Astrocyte (in vitro differentiated cells and primary cell): ENCODE measurements around the gene STMN3. TPM values are rescaled to one million over a fixed set of nuclear protein-coding genes. Genes with fewer than 3 reads are reported as not detected.

ENCODE experiments used
- DNase-seq: peaks from one replicate; pipeline ENCODE4 v3.0.0-alpha.2; 2010; ENCODE audit warnings: low read depth
- FAIRE-seq: peaks from 2 replicates; lab custom pipeline; 2011; peaks lifted over from hg19 to GRCh38; lab: Jason Lieb, UNC
- H2AFZ ChIP-seq: 2 replicates; pipeline ENCODE4 v1.6.0; 2012; ENCODE audit warnings: low read depth, low read length, inconsistent platforms
- H3K27ac ChIP-seq: 2 replicates; pipeline ENCODE4 v1.5.1; 2011; ENCODE audit warnings: low read depth, low read length, inconsistent platforms
- H3K27me3 ChIP-seq: 2 replicates; pipeline ENCODE4 v1.6.0; 2011; ENCODE audit warnings: low read length, inconsistent platforms; ENCODE audit not compliant: insufficient read depth
- H3K36me3 ChIP-seq: 2 replicates; pipeline ENCODE4 v1.5.1; 2011; ENCODE audit warnings: low read length, inconsistent platforms; ENCODE audit not compliant: insufficient read depth
- H3K4me1 ChIP-seq: 2 replicates; pipeline ENCODE4 v1.5.1; 2011; ENCODE audit warnings: low read length, inconsistent platforms; ENCODE audit not compliant: insufficient read depth
- H3K4me2 ChIP-seq: 2 replicates; pipeline ENCODE4 v1.6.0; 2012; ENCODE audit warnings: low read length, inconsistent platforms
- H3K4me3 ChIP-seq: 2 replicates; pipeline ENCODE4 v1.5.1; 2011; ENCODE audit warnings: low read depth, mild to moderate bottlenecking, low read length, inconsistent platforms; ENCODE audit not compliant: insufficient read depth
- H3K79me2 ChIP-seq: 2 replicates; pipeline ENCODE4 v1.6.0; 2012; ENCODE audit warnings: mild to moderate bottlenecking, low read length, inconsistent platforms; ENCODE audit not compliant: insufficient read depth
- H3K9ac ChIP-seq: 2 replicates; pipeline ENCODE4 v1.6.0; 2012; ENCODE audit warnings: mild to moderate bottlenecking, low read length, inconsistent platforms
- H3K9me3 ChIP-seq: 2 replicates; pipeline ENCODE4 v1.5.1; 2012; ENCODE audit warnings: low read depth, mild to moderate bottlenecking, low read length, inconsistent platforms; ENCODE audit not compliant: insufficient read depth
- H4K20me1 ChIP-seq: 2 replicates; pipeline ENCODE4 v1.6.0; 2012; ENCODE audit warnings: low read length, inconsistent platforms; ENCODE audit not compliant: insufficient read depth
- H3K27ac Mint-ChIP-seq: one replicate; pipeline ENCODE4 v1.8.0; 2021; ENCODE audit warnings: mild to moderate bottlenecking, mixed read lengths; ENCODE audit not compliant: unreplicated experiment
- H3K27me3 Mint-ChIP-seq: one replicate; pipeline ENCODE4 v1.8.0; 2021; ENCODE audit warnings: low read depth, mixed read lengths; ENCODE audit not compliant: unreplicated experiment
- H3K36me3 Mint-ChIP-seq: one replicate; pipeline ENCODE4 v1.8.0; 2021; ENCODE audit warnings: low read depth, mixed read lengths; ENCODE audit not compliant: unreplicated experiment
- H3K4me1 Mint-ChIP-seq: one replicate; pipeline ENCODE4 v1.8.0; 2021; ENCODE audit warnings: low read depth, mixed read lengths; ENCODE audit not compliant: unreplicated experiment
- H3K4me3 Mint-ChIP-seq: one replicate; pipeline ENCODE4 v1.8.0; 2021; ENCODE audit warnings: mild to moderate bottlenecking, moderate library complexity, mixed read lengths; ENCODE audit not compliant: unreplicated experiment
- H3K9me3 Mint-ChIP-seq: one replicate; pipeline ENCODE4 v1.8.0; 2021; ENCODE audit warnings: mild to moderate bottlenecking, mixed read lengths; ENCODE audit not compliant: unreplicated experiment
- CTCF ChIP-seq: IDR thresholded peaks from 2 replicates; pipeline ENCODE4 v1.5.1; 2011; ENCODE audit warnings: low read depth, mild to moderate bottlenecking, inconsistent platforms, low read length, moderate library complexity; ENCODE audit not compliant: insufficient read depth
- EZH2 ChIP-seq: IDR thresholded peaks from 2 replicates; pipeline ENCODE4 v1.6.1; 2012; ENCODE audit warnings: mild to moderate bottlenecking, low read length, inconsistent platforms; ENCODE audit not compliant: insufficient read depth
- total RNA-seq: library from RNA; stranded (reverse); gene quantifications from 2 replicates; pipeline ENCODE4 v1.2.1, GENCODE V29; 2021

The STMN3 gene
- total RNA-seq, 1 donor from 2014 or later = 30.7 TPM

GRCh38 chr20:63701329-63702035, 48.3 kb upstream of the STMN3 start:
- Mint-ChIP-seq H3K27me3 (no peaks in the 10 kb centered on the region), H3K4me1 (peaks cover 9% of the 10 kb centered on the region)
- no peak for FAIRE-seq

GRCh38 chr20:63701051-63701328, 47.8 kb upstream of the STMN3 start:
- Mint-ChIP-seq H3K36me3 (peaks cover 8% of the 10 kb centered on the region), H3K27me3 (no peaks in the 10 kb centered on the region), H3K4me1 (peaks cover 7% of the 10 kb centered on the region), H3K27ac (no peak overlapping the region), H3K4me3 (no peak overlapping the region), H3K9me3 (no peaks in the 10 kb centered on the region)
- Histone ChIP-seq H3K9ac (no peak overlapping the region), H3K4me3 (no peak overlapping the region), H3K9me3 (no peaks in the 10 kb centered on the region), H3K27me3 (no peaks in the 10 kb centered on the region), H3K36me3 (peaks cover 9% of the 10 kb centered on the region), H2AFZ (no peak overlapping the region), H4K20me1 (peaks cover 8% of the 10 kb centered on the region), H3K4me2 (no peak overlapping the region), H3K4me1 (peaks cover 36% of the 10 kb centered on the region), H3K79me2 (peaks cover 37% of the 10 kb centered on the region), H3K27ac (no peak overlapping the region)
- FAIRE-seq (no peak), DNase-seq (no peak)
- no peak for TF ChIP-seq EZH2
- no peak for TF ChIP-seq CTCF

More at GRCh38 chr20:63701329-63702035, 48.3 kb upstream of the STMN3 start:
- Histone ChIP-seq H3K9me3 (no peaks in the 10 kb centered on the region), H3K27ac (no peak overlapping the region), H3K4me2 (no peak overlapping the region), H3K36me3 (peaks cover 9% of the 10 kb centered on the region), H4K20me1 (peaks cover 13% of the 10 kb centered on the region), H2AFZ (no peak overlapping the region), H3K9ac (no peak overlapping the region), H3K27me3 (no peaks in the 10 kb centered on the region), H3K4me1 (peaks cover 40% of the 10 kb centered on the region), H3K79me2 (peaks cover 42% of the 10 kb centered on the region), H3K4me3 (no peak overlapping the region)
- no peak for TF ChIP-seq EZH2
- no peak for TF ChIP-seq CTCF
- Mint-ChIP-seq H3K4me3 (no peak overlapping the region), H3K27ac (no peak overlapping the region), H3K36me3 (peaks cover 8% of the 10 kb centered on the region), H3K9me3 (no peaks in the 10 kb centered on the region)
- DNase-seq = no peak

GRCh38 chr20:63700199-63701050, 47.2 kb upstream of the STMN3 start:
- no peak overlapping the region for H3K27ac ChIP-seq
- peaks cover 36% of the 10 kb centered on the region for H3K4me1 ChIP-seq
- H3K79me2 ChIP-seq = peaks cover 32% of the 10 kb centered on the region
- no peak overlapping the region for H2AFZ ChIP-seq
- no peaks in the 10 kb centered on the region for H3K27me3 ChIP-seq
- no peak overlapping the region for H3K27ac Mint-ChIP-seq
- no peak overlapping the region for H3K4me3 ChIP-seq
- FAIRE-seq (no peak), DNase-seq (no peak)
- no peak for TF ChIP-seq EZH2
- TF ChIP-seq CTCF = no peak
- H3K4me2 ChIP-seq = no peak overlapping the region
- H3K4me3 Mint-ChIP-seq = no peak overlapping the region
- H3K27me3 Mint-ChIP-seq = no peaks in the 10 kb centered on the region
- H3K4me1 Mint-ChIP-seq = peaks cover 6% of the 10 kb centered on the region
- peaks cover 6% of the 10 kb centered on the region for H4K20me1 ChIP-seq
- no peaks in the 10 kb centered on the region for H3K9me3 Mint-ChIP-seq
- H3K36me3 ChIP-seq = peaks cover 4% of the 10 kb centered on the region
- peaks cover 6% of the 10 kb centered on the region for H3K36me3 Mint-ChIP-seq
- no peaks in the 10 kb centered on the region for H3K9me3 ChIP-seq
- no peak overlapping the region for H3K9ac ChIP-seq
